NAMALWA (cell line): ENCODE measurements around the gene BTBD16.
A peak's percentile ranks its signal among the peaks of the same experiment; 100 is the strongest.

Source experiments
- DNase-seq: peaks from one replicate; pipeline ENCODE4 v3.0.0-alpha.2; 2015; ENCODE audit warnings: low spot score

The BTBD16 gene

DNA sequence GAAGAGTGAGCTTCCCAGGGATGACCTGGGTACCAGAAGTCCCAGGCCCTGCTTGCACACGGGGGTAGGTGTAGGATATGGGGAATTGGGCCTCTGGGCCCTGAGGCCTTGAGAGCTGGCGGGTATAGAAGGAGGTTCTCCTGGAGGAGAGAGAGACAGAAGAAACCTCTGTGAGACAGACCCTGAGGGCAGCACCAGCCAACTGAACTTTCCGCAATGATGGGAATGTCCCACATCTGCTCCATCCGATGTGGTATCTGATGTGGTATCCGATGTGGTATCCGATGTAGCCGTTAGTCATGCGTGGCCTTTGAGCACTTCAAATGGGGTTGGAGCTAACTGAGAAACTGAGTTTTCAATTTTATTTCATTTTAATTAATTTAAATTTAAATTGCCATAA, 72.8 kb downstream of the BTBD16 start:
- no peak for DNase-seq

DNA sequence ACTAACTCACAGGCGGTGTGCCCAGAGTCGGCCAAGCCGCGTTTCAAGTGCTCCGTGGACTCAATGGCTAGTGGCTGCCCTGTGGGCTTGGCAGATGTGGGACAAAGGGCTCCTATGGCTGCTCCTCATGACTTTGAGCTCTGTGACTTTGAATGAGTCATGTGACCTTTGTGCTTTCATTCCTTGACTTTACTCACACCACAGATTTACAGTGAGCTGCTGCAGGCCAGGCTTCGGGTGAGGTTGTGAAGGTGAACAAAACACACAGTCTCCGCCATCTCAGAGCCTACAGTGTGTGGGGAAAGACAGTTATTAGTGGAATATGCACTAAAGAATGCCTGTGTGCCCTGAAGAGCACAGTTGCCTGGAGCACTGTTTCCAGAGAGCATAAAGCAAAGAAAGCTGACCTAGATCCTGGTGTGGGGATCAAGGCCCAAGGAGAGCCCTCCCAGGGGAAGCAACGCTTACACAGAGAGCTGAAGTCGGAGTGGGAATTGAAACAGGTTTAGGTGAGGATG, 73.7 kb downstream of the BTBD16 start:
- DNase-seq: no peak

DNA sequence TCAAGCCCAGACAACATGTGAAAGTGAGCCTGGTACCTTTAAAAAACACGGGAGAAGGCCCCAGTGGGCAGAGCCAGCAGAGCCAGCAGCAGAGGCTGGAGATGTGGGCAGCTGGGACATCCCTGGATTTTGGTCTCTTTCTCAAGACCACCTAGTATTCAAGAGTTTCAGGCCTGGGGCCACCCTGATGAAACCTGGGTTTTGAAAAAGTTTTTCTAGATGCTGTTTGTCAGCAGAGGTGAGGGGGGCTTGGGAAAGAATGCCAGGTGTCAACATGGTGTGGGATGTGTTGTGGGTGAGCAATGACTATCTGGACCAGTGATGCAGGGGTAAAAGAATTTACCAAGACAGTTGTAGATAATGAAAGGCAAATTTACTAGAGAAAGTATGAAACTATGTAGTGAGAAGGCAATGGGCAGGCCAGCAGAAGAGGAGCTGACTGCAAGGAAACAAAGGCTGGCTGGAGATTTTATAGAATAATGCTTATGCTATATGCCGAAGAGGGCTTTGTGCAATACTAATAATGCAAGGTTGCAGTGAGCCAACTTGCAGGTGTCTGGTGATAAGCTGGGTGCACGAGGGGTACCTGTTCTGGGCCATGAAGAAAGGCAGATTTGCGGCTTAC, 75.3 kb downstream of the BTBD16 start:
- no peak for DNase-seq

DNA sequence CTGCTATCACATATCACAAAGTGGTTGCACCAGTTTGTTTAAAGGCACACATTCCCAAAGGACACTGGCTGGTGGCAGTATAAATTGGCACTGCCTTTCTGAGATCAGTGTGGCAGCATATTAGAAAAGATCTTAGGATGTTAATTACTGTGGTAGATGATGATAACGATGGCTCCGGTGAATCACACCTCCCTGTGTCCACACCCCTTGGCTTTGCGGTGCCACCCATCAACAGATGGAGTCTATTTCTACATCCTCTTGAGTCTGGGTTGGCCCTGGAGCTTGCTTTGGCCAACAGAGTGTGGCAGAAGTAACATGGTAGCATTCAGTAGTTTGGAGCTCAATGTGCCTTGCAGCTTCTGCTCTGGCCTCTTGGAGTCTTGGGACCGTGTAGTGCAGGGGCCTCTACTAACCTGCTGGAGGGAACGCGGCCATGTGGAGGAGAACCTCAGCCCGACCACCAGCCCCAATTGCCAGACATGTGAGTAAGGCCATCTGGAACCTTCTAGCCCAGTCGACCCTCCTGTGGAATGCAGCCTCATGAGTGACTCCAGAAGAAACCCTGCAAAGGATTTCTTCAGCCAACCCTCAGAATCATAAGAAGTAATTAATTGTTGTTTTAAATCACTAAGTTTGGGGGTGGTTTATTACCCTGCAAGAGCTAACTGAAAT, 76.2 kb downstream of the BTBD16 start:
- DNase-seq: no peak

DNA sequence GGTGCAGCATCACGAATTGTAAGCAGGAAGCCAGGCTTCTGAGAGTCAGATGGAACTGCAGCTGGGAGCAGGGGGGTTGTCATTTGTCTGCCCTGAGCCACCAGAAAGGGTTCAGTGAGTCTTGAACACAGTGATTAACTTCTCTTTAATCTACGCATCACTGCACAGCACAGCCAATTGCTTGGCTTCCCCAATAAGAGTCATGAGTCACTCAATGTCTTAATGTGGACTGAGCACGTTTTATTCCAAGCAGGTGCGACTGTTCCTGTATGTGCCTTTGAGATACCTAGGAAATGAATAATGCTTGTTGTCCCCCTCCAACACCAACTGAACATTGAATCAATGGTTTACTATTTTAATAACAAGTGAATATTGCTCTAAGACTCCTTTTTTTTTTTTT, 77.4 kb downstream of the BTBD16 start:
- DNase-seq: peak; percentile 72

DNA sequence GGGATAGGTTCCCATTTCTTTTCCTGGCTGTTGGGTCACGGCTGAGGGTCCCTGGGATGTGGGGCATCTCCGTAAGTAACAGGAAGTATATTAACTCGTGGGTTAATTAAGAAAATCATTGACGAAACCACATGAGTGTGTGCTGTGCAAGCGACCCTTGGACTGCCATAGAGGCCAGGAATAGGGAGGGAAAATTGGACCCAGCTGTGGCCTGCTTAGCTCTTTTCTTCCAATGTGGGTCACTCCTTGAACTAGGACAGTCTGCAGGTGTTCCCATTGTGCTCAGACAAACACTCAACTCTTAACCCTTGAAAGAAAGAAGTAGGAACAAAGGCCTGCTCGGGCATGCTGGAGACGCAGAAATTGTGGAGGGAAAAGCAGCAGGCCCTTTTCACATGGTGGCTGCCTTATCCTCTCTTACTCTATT, 77.9 kb downstream of the BTBD16 start:
- DNase-seq: no peak

DNA sequence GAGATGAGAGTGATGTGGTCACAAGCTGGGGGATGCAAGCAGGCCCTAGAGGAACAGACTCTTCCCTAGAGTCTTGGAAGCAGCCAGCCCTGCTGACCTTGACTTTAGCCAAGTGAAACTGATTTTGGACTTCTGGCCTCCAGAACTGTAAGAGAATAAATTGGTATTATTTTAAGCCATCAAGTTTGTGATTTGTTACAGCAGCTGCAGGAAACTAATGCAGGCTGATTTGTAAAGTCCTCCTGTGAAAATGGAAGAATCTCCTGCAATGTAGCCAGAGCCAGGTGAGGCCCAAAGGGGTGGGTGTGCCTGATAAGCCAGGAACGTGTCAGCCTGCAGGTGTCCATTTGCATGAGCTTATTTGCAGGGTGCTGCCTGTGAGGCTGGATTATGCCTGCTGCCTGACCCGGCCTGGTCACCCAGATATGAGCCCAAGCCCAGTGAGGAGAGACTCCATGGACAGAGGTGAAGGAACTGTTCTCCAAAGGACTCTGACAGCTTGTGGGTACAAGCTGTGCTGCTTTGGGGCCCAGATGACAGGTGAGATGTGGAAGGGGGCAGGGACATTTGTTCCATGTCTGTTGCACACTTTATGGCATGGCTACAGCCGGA, 78.8 kb downstream of the BTBD16 start:
- no peak for DNase-seq

DNA sequence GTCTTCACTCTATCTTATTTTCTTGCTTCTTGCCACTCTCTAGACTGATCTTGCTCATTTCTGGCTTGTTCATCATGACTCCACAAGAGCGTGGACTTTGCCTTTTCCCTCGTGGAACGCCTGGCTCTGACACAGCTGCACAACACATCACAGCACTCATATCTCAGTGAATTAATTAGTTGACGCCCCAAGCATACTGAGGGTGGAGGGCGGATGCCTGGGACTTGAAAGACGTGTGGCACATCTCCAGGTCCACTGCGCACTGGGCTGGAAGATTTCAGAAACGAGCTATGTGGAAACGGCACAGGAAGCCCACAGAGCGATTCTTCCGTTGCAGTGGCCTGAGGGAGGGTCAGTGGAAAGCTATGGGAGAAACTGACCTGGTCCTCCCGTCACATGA, 79.8 kb downstream of the BTBD16 start:
- no peak for DNase-seq

DNA sequence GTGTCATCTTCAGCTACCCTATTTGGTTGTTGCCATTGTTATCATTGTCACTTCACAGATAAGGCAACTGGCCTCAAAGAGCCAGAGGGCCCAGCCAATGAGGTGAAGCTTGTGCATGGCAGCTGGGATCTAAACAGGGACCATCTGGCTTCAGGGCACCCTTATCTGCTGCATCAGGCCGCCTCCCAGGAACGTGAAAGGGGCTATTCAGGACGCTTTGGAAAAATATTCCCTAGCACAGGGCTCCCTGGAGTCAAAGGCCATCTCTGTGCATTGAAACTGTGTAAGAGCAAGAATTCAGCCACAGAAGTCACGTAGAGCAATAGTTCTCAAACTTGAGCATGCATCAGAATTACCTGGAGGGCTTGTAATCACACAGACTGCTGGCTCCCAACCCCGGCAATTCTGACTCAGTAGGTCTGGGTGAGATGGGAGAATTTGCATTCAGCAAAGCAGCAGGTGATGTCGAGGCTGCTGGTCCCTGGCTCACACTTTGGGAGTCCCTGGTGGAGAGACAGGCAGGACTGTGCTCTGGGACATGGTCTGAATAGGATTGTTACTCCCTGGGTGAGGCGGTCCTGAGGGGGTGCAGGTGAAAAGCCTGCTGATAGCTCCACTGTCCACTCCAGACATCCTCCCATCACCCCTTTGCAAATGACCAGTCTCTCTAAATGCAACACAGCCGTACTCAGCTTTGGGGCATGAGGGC, 81.9 kb downstream of the BTBD16 start:
- no peak for DNase-seq

DNA sequence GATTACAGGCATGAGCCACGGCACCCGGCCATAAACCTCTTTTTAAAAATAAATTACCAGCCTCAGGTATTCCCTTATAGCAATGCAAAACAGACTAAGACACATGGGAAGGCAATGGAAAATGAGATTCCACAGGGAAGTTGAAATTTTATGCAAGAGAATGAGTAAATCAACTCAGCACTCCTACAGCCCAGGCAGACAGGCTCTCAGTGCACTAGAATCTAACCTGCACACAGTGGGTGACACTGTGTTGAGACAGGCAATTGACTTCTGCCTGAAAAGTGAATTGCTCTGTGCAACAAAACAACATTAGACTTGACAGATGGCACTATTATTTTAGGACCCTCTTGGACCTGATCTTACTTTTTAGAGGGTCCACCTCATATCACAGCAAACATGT, 83.3 kb downstream of the BTBD16 start:
- DNase-seq: no peak

DNA sequence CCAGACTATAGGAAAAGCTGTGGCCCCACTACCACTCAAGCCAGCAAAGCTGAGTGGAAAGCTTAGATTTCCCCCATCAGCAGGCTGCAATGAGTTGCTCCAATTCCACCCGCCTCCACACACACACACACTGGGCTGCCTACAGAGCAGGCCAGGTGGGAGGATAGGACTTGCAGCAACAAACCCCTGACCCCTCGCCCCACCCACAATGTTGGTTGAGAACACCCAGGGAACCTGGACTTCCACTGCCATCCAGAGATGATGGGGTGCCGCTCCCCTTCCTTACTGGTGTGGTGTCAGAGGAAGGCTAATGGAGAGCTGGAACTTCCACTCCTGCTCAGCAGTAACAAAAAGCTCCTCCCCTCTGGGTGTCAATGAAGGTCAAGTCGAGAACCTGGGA, 86.6 kb downstream of the BTBD16 start:
- no peak for DNase-seq

DNA sequence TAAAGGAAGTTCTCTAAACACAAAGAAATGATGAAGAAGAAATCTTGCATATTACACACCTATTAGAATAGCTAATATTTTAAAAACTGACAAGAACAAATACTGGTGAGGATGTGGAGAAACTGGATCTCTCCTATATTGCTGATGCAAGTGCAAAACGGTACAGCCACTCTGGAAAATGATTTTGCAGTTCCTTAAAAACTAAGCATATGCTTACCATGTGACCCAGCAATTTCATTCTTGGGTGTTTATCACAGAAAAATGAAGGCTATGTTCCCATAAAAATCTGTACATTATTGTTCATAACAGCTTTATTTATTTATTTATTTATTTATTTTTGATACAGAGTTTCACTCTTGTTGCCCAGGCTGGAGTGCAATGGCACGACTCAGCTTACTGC, 88.5 kb downstream of the BTBD16 start:
- no peak for DNase-seq

DNA sequence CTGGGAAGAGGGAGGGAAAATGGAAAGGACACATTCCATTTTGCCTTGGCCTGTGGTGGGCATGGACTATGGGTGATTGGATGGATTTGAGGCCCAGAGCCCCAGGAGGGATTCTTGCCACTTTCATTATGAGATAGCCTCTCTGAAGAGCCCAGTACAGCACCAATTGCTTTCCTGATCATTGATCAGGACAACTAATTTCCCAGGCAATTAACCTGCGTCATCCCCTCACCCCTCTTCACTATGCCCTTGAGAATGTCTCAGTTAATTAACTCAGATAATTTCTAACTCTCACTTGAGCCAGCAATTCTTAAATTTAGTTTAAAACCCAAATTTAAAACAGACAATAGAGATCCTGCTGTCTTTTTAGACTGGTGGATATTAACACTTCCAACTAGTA, 90.0 kb downstream of the BTBD16 start:
- no peak for DNase-seq

DNA sequence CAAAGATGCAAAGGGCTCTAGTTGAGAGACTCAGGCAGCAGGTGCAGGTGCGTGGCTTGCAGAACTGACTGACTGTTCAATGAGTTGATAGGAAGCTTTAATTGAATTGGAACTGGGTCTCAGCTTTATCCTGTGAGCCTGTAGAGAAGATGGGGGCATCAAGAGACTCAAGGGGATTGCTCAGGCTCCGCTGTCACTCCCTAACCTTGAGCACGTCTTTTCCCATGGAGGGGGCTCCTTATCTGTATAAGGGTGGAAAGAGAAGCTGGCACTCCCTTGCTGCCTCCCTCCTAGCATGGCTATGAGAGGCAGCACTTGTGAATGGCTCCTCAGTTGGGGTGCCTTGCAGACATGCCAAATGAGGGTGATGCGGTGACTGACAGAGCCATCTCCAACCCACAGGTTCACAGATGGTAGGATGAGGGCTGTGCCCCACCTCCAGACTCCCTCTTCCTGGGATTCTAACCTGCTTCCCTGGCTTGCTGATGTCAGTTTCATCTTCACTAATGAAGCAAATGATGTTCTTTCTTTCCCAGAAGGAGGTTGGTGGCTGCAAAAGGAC, 91.0 kb downstream of the BTBD16 start:
- no peak for DNase-seq

DNA sequence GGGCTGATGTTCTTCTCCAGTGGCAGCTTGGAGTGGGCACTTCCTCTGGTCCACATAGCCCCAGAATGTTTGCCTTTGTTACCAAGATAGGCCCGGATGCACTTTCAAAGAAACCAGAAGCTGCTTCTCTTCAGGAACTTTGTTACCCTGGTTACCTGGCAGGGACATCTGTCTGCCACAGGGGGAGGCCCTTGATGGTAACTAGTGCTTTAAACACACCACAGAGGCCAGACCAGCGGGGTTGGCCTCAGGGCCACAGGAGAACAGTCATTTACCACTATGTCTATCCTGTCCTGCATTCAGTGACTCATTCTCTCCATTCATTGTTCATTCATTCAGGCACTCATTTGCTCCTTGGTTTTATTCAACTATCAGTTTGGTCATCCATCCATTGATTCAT, 91.5 kb downstream of the BTBD16 start:
- no peak for DNase-seq

DNA sequence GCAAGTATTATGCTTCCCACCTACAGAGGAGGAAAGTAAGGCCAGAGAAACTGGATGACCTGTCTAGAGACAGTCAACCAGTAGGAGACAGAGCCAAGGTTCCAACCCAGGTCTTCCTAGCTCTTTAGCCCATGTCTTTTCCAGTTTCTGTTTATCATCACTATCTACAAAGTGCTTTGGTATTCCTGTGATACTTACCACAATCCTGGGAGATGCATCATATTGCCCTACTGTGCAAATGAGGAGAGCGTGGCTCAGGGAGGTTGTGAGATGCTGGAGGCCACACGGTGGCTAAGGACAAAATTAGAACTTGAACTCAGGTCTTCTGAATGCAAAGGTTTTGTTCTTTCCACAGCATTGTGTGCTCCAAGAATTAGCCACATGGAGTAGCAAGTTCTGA, 92.2 kb downstream of the BTBD16 start:
- DNase-seq: no peak

DNA sequence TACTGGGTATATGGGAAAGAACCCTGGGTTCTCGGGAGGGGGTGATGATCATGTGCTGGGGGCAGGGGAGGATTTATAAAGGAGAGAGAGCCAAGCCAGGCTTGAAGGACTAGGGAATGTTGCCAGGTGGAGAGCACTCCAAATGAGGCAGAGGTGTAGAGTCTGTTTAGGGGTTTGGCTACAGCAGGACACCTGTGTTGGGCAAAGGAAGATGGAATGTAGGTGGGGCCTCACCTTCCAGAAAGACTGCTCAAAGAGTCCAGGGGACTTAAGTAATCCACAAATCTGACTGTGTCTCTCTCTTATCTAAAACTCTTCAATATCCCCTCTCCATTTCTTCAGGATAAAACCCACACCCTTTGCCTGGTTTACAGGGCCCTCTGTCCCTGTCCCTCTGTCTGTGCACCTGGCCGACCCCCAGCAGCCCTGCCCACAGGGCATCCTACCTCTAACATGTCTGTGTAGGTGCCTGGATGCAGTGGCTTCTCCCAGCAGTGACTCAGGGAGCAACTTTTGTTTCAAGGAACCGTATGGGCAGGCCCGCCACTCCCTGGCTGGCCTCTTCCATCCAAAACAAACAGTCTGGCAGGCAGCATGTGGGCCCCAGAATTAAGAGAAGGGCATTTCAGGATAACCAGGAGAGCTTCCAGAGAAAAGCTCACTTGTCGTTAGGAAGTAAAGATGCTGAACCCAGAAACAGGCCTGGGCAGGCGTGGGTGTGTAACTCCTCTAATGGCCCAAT, 92.8 kb downstream of the BTBD16 start:
- DNase-seq: no peak

DNA sequence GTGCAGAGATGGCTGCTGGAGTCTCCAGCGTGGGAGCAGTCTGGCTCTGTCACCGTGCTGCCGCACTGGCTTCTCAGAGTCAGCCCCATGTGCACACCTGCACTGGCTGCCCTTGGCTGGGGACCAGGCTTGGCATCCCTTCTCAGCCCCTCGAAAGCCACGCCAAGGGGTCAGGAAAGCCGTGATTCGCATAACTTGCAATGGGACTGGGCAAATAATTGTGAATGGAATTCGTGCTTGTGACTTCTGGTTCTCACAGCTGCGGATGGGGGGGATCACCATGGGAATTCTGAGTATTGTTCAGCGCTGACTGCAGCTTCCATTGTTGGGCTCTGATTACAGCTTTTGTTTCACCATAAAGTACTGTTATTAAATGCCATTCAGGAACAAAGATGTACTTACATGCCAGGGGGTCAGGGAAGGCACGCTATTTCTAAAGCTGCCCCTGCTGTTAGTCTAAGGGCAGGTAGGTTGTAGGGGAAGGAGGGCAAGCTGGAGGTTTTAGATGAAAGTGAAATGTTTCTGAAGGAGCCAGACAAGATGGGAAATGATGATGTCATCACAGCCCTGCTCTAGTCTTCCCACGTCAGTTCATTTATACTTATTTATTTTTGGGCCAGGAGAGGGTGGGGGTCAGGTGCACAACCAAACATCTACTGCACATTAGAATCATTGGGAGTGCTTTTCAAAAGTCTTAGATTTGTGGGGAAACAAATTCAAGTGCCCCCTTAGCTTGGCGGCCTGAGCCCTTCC, 97.6 kb downstream of the BTBD16 start:
- DNase-seq: no peak

DNA sequence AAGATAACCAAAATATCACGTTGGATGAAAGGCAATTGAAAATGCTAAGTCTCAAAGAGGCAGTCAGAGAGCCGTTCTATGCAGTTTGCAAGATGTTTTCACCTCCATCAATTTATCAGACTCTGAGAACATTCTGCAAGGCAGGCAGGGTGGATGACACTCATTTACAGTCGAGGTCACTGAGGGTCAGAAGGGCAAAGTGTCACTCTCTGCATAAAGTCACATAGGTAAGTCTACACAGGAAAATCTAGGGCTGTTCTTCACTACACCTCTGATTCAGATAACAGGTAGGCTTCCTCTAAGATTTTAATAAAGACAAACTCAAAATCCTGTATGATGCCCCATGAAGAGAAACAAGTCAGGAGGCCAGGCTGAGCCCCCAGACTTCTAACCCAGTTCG, 102.0 kb downstream of the BTBD16 start:
- DNase-seq: no peak

DNA sequence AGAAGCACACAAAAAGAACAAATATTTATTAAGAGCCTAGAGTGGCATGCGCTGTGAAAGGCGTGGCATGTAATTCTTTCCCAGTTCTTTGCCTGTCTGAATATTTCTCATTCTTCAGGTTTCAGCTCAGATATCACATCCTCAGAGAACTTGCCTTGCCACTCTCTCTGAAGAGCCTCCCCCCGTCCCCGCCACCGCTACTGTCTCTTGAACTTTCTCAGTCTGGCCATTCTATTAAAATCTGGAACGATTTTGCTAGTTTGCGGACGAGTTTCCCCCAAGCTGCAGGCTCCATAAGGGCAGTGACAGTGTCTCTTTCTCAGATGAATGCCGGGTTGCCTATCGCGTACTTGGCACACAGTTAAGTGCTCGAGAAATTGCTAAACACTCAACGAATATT, 102.6 kb downstream of the BTBD16 start:
- no peak for DNase-seq

DNA sequence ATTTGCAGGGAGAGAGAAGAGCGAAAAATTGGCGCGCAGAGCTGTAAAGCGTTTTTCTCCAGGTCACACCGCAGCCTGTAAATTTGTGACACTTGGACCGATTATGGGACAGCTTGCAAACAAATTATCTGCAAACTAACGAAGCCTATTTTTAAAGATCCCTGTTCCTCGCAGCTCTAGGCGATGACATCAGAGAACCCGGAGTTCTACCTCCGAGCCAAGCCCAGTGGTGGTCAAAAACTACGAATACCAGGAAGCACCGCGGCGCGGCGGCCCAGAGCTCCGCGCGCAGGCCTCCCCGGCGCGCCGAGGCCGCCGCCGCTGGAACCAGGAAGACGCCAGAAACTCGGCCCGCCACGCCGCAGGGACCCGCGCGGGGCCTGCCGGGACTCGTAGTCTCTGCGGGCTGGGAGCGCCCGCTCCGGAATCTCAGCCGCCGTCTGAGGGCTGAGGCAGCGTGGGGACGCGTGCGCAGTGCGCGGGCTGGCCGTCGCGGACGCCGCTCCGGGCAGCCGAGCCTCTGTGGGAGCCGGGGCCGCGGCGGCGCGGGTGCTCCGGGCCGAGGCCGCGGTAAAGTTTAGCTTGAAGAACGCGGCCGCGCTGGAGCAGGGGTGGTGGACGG, 103.3 kb downstream of the BTBD16 start, which contains the start of gene PLEKHA1:
PLEKHA1 (plus strand) TSS at position 472 of the 622 bp plus-strand sequence. CDS start 18,493 bp downstream, outside the sequence.
- DNase-seq: peak; percentile 94
